ENCODE measurements around the gene MAGEB17. TPM values are rescaled to one million over a fixed set of nuclear protein-coding genes. Genes with fewer than 3 reads are reported as not detected.

Gene MAGEB17
- polyA plus RNA-seq, 2 of the 4 experiments (the other 2 are of a cell fraction): not detected

DNA sequence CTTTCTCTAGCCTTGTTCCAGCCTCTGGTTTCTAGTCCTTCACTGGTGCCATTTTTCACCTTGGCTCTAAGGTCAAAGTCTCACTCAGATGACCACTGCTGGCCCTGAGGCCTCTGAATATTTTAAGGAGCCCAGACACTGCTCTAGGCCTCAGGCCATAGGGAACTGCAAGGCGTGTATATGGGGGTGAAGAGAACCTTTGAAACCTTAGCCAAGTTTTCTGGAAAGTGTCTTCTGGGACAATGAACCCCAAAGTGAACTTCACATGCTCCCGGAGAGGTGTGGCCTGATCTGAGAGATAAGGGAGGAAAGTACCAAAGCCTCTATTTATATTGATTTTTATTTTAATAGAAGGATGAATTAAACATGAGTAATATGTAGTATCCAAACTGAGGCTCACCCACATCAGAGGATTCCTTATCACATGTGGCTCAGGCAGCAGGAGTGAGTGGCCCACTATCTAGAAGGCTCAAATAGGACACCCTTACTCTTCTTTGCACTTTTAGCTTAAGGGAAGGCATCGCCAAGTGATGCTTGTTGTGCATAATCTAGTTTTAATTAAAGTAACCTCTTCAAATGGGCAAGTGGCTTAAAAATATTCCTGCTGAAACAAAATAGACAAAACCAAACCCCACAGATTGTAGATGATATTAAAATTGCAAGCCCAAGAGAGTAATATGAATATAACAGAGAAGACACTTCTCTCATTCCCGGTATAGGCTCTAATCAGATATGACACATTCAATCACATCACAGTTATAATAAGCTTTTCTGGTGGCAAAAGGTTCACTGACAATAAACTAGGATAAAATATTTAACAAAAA lies 25.6 kb upstream of the MAGEB17 start (continued):
- TF ChIP-seq MAFK (IDR thresholded peaks at IDR 0.05; ENCODE audit: partially characterized antibody) (no peak), RFX5 (IDR thresholded peaks at IDR 0.05) (no peak), CHD2 (IDR thresholded peaks at IDR 0.05; ENCODE audit: low read length, partially characterized antibody) (no peak), HOXB13 (CRISPR knock-in tag; IDR thresholded peaks at IDR 0.05; ENCODE audit: low read depth) (no peak), FOSB (CRISPR knock-in tag; IDR thresholded peaks at IDR 0.05) (no peak)
- TF ChIP-seq, protein P1, sequence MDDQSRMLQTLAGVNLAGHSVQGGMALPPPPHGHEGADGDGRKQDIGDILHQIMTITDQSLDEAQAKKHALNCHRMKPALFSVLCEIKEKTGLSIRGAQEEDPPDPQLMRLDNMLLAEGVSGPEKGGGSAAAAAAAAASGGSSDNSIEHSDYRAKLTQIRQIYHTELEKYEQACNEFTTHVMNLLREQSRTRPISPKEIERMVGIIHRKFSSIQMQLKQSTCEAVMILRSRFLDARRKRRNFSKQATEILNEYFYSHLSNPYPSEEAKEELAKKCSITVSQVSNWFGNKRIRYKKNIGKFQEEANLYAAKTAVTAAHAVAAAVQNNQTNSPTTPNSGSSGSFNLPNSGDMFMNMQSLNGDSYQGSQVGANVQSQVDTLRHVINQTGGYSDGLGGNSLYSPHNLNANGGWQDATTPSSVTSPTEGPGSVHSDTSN (IDR thresholded peaks at IDR 0.05): no peak

- FAIRE-seq (peak; percentile 18), ATAC-seq (no peak), DNase-seq (ENCODE audit: low read depth in 1 of 2, low spot score in 1 of 2) (no peak)
- no peak for TF ChIP-seq NR3C1 (IDR thresholded peaks at IDR 0.05)
- no peak for TF ChIP-seq KDM1A (IDR thresholded peaks at IDR 0.05; ENCODE audit: low read depth)
- TF ChIP-seq FOXS1 (CRISPR knock-in tag; IDR thresholded peaks at IDR 0.05): no peak
- TF ChIP-seq BHLHE40 (IDR thresholded peaks at IDR 0.05; ENCODE audit: low read depth, low read length): no peak
- no peak for TF ChIP-seq HDAC2 (IDR thresholded peaks at IDR 0.05)
- TF ChIP-seq MAFK (IDR thresholded peaks at IDR 0.05; ENCODE audit: partially characterized antibody): no peak
- no peak for TF ChIP-seq GATA3 (IDR thresholded peaks at IDR 0.05; ENCODE audit: borderline replicate concordance)
- TF ChIP-seq POLR2AphosphoS2 (conservative IDR thresholded peaks at IDR 0.05; ENCODE audit: low read length): no peak
- TF ChIP-seq CHD2 (IDR thresholded peaks at IDR 0.05; ENCODE audit: low read length, partially characterized antibody): no peak
- no peak for TF ChIP-seq SREBF2 (IDR thresholded peaks at IDR 0.05)
- TF ChIP-seq EHF (CRISPR knock-in tag; IDR thresholded peaks at IDR 0.05): no peak
- TF ChIP-seq BCL3 (IDR thresholded peaks at IDR 0.05): no peak
- TF ChIP-seq, protein P2, sequence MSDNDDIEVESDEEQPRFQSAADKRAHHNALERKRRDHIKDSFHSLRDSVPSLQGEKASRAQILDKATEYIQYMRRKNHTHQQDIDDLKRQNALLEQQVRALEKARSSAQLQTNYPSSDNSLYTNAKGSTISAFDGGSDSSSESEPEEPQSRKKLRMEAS (IDR thresholded peaks at IDR 0.05): no peak
- TF ChIP-seq ZFP36 (IDR thresholded peaks at IDR 0.05; ENCODE audit: borderline replicate concordance, partially characterized antibody): no peak
- no peak for TF ChIP-seq KDM5A (IDR thresholded peaks at IDR 0.05)
- TF ChIP-seq POLR2A (IDR thresholded peaks at IDR 0.05; ENCODE audit: low read length): no peak
- TF ChIP-seq CEBPB (IDR thresholded peaks at IDR 0.05): no peak
- no peak for TF ChIP-seq RNF2 (IDR thresholded peaks at IDR 0.05; ENCODE audit: borderline replicate concordance, low read depth)
- no peak for TF ChIP-seq HOXB5 (CRISPR knock-in tag; IDR thresholded peaks at IDR 0.05)
- Histone ChIP-seq H3K4me2 (no peak overlapping the region), H3K4me1 (no peaks in the 10 kb centered on the region), H3K27ac (no peak overlapping the region), H3K9me3 (no peaks in the 10 kb centered on the region), H3K4me3 (no peak overlapping the region)
- POLR2A ChIA-PET: no interaction called here
- CTCF ChIA-PET: interaction anchor here (1.0 kb wide), 1 partner anchor 19 kb away, joined by 4 read pairs; the partner anchor contains the start of gene GRPR
These were observed 25.1 kb upstream of the MAGEB17 start for GRCh38 chrX:16142246-16142558.

GRCh38 chrX:16143968-16144367 lies 23.3 kb upstream of the MAGEB17 start:
- H3K4me2 ChIP-seq: no peak overlapping the region
- FAIRE-seq: peak; percentile 54
- no peak overlapping the region for H3K27ac ChIP-seq
- no peaks in the 10 kb centered on the region for H3K9me3 ChIP-seq
- no peak for ATAC-seq
- H3K4me3 ChIP-seq: no peak overlapping the region
- TF ChIP-seq NR3C1 (IDR thresholded peaks at IDR 0.05): no peak
- TF ChIP-seq HOXB13 (CRISPR knock-in tag; IDR thresholded peaks at IDR 0.05; ENCODE audit: low read depth): no peak
- no peak for TF ChIP-seq EHMT2 (IDR thresholded peaks at IDR 0.05; ENCODE audit: low read depth)
- TF ChIP-seq SREBF2 (IDR thresholded peaks at IDR 0.05): no peak
- no peak for TF ChIP-seq ESRRA (IDR thresholded peaks at IDR 0.05; ENCODE audit: borderline replicate concordance, low read length)
- TF ChIP-seq TFCP2L1 (CRISPR knock-in tag; IDR thresholded peaks at IDR 0.05): no peak
- no peak for TF ChIP-seq HOXA7 (CRISPR knock-in tag; IDR thresholded peaks at IDR 0.05)
- ChIA-PET CTCF (no interaction called here), POLR2A (no interaction called here)
- no peaks in the 10 kb centered on the region for H3K4me1 ChIP-seq
- no peak for DNase-seq (ENCODE audit: low read depth in 1 of 2, low spot score in 1 of 2)

All from A549 (cell line).